T follicular helper cell (primary cell): ENCODE data around the gene LRRC49.

Experiments used
- DNase-seq: peaks from one replicate; pipeline ENCODE4 v3.0.0-alpha.2; 2020; ENCODE audit warnings: low read depth

The LRRC49 gene

DNA sequence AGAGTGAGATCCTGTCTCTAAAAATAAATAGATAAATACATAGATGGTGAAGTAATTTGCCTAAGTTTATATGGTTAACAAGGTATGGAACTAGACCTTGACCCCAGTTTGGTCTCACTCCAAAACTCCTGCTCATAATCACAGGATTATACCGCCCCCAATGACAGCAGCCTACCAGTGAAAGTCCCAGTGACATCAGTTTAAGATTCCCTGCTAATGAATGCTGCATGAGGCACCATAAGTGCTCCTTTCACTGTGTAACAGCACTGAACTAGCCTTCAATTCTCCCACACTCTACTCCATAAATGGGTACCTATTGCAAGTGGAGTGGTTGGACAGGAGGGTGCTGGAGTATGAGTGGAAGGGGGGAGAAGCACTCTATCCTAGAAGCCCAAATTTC, 199.0 kb downstream of the LRRC49 start:
- no peak for DNase-seq

DNA sequence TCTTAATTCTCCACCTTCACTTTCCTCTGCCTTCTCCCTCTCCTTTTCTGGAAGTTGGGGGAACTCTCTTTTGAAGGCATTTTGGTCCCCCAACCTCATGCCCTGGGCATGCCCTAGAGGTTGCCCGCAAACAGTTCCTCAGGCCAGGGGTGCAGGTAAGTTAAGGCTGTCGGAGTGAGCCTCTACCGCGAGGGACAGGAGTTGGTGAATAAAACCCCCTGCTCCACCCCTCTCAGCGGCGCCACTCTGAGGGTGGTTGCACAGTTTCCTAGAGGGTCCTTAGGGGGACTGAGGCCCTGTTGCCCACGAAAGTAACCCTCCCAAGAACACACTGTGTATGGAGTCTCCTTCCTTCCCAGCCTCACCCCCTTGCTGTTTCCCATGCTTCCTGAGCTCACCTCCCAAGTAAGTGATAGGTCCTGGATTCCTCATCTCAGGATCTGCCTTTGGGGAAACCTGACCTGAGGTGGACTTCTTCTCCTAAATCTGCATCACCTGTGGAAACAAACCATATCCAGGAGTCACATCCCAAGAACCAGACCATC, 199.5 kb downstream of the LRRC49 start:
- DNase-seq: no peak

DNA sequence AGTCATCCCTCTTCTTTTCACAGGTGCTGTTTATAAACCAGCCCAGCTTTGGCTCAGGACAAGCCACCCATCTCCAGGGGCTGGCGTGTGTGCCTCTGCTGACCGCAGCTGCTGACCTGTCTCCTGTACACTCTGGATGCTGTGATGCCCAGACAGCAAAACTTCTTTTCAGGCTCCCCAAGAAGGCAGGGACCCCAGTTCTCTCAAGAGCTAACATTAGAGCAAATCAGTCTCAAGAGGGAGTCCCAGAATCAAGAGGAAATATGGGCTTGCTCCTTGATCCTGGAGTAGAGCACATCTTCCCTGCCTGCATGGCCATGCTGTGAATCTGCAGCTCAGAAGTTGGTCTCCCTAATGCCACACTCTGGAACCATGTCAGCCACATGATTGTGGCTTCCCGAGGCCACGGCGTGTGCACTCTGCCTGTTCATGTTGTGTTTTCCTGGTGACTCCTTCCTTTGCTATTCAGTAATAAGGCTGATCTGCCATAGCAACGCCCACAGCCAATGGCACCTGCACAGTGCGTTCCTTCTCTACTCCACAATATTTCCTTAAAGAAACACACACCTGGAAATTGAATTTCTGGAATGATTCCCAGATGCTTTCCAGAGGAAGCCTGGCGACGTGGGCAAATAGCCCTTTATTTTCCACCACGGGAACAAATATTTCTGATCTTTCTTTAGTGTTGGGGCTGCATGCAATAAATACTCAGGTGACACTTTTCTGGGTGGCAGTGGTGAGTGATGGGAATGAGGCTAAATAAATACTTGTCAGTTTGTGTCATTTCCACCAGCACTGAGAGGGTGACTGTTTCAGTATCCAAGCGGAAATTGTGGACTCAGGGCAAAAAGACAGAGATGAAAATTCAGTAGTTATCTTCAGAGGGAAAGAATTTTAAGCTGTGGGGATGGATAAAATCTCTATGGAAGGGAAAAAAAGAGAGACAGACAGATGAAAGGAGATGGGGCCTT, 200.7 kb downstream of the LRRC49 start:
- no peak for DNase-seq

DNA sequence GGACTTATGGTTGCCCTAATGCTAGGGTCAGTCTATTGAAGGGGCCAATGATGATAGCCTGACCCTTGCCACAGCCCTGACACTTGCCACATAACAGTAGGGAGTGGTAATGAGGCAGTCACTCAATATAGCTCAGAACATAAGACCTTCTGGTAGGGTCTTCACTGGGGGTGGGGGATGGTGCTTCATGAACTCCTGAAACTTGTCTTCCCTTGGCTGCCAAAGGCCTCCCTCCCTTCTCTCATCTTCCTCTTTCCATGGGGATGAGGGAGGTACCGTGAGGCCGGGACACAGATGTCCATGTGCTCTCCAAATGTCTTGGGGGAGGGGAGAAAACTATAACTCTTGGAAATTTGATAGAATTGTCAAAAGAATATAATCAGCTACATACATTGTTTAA, 201.5 kb downstream of the LRRC49 start:
- DNase-seq: no peak

DNA sequence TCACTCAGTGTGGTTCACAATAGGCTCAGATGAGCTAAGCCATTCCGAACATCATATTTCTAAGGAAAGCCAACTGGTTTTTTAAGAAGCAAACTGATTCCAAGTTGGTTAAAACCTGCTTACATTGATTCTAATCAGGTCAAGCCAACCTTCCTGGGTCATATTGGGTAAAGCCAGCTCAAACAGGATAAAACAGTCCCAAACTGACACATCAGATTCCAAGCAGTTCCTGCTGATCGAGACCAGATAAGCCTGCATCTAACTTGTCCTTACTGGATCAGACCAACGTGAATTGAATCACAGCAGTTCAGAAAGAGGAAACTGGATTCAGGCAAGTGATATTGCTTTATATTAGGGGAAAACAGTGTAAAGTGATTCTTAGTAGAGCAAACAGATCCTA, 204.1 kb downstream of the LRRC49 start:
- DNase-seq: no peak

DNA sequence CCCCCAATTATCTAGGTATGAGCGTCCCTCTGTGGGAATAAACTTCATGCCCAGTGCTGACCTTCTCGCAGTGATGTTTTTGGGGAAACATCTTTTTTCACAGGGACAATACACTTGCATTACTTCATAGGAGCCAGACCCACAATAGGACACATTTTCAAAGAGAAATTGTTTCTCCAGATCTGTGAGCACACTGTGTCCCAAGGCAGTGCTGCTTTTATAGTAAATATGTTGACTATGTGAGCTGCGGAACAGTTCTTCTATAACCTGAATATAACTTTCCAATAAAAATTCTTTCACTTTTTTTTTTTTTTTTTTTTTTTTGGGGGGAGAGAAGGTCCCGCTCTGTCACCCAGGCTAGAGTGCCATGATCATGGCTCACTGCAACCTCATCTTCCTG, 205.3 kb downstream of the LRRC49 start:
- no peak for DNase-seq

DNA sequence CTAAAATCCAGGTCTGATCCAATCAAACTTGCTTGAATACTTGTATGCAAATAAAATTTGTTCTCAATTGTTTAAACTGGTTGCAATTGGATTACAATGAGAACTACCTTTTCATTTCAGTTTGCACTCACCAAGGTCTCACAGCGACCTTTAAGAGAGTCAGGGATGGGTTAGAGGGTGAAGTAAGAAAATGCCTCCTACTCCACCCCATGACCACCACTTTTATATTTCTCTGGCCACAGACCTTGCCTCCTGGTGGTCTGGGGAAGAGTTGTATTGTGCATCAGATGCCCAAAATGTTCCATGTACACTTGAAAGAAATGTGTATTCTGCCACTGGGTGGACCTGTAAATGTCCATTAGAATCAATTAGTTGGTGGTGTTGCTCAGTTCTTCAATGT, 206.3 kb downstream of the LRRC49 start:
- no peak for DNase-seq
